GM18505 (cell line): ENCODE measurements around the gene ATP10A.

ENCODE experiments used
- ATAC-seq: cut with Tn5 transposase; IDR thresholded peaks from one replicate; pipeline ENCODE4 v1.9.1; 2021; ENCODE audit not compliant: unreplicated experiment
- POLR2A ChIP-seq: IDR thresholded peaks from 4 replicates; pipeline ENCODE4 v1.6.1; 2011; ENCODE audit warnings: borderline replicate concordance; ENCODE audit not compliant: insufficient read depth, insufficient read length; ENCODE audit errors: extremely low read depth

The ATP10A gene, protein sequence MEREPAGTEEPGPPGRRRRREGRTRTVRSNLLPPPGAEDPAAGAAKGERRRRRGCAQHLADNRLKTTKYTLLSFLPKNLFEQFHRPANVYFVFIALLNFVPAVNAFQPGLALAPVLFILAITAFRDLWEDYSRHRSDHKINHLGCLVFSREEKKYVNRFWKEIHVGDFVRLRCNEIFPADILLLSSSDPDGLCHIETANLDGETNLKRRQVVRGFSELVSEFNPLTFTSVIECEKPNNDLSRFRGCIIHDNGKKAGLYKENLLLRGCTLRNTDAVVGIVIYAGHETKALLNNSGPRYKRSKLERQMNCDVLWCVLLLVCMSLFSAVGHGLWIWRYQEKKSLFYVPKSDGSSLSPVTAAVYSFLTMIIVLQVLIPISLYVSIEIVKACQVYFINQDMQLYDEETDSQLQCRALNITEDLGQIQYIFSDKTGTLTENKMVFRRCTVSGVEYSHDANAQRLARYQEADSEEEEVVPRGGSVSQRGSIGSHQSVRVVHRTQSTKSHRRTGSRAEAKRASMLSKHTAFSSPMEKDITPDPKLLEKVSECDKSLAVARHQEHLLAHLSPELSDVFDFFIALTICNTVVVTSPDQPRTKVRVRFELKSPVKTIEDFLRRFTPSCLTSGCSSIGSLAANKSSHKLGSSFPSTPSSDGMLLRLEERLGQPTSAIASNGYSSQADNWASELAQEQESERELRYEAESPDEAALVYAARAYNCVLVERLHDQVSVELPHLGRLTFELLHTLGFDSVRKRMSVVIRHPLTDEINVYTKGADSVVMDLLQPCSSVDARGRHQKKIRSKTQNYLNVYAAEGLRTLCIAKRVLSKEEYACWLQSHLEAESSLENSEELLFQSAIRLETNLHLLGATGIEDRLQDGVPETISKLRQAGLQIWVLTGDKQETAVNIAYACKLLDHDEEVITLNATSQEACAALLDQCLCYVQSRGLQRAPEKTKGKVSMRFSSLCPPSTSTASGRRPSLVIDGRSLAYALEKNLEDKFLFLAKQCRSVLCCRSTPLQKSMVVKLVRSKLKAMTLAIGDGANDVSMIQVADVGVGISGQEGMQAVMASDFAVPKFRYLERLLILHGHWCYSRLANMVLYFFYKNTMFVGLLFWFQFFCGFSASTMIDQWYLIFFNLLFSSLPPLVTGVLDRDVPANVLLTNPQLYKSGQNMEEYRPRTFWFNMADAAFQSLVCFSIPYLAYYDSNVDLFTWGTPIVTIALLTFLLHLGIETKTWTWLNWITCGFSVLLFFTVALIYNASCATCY (N-terminal part only)

DNA sequence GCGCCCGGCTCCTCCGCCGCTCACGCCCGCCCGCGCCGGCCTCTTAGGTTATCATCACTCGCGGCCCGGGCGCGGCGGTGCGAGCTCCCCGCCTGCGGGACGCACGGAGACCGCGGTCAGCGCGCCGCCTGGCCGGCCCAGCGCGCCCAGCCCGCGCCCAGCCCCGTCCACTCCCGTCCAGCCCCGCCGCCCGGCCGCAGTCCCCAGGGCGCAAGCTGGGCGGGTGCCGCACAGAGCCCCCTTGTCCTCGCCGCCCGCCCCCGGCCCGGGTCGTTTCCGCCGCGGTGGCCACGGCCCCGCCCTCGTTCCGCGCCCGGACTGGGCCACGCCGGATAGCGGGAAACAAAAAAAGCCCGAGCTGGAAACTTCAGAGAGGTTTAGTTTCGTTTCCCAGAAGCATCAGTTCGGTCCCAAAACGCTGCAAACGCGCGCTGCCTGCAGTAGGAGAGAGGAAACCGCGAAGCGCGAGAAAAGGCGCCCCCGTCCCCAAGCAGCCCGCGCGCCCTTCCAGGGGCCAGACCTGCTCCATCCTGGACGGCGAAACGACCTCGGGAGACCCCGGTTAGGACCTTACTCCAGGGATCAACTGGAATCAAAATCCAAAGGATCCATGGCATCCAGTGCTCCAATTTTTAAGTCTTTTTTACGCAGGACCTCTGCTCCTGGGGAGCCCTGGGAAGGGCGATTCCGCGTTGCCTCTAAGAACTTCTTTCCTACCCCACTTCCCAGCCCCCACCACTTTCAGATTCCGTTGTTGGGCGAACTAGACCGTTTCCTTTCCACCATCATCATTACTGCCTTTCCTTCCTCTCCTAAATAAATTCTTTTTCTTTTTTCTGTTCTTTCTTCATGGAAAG lies at the start of gene ATP10A:
ATP10A (minus strand) TSS at position 217 of the 857 bp plus-strand sequence. CDS start 231 bp downstream, outside the sequence.
- TF ChIP-seq POLR2A = no peak
- ATAC-seq = no peak

DNA sequence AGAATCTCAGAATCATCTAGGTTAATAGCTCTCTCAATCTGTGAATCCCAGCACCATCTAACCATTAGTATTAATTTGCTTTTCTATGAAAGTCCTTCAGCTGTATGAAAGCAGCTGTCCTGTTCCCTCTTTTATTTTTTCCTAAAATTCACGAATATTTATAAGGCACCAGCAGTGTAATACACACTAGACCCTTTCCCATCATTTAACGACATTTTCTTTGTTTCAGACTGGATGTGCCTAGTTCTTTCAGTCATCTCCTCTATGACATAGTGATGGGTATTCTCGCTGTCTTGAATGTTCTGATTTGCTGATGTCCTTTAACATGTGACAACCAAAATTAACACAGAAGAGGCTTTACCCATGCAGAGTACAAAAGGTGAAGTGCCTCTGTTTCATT lies 48.9 kb upstream of the ATP10A start:
- no peak for ATAC-seq
- no peak for TF ChIP-seq POLR2A

DNA sequence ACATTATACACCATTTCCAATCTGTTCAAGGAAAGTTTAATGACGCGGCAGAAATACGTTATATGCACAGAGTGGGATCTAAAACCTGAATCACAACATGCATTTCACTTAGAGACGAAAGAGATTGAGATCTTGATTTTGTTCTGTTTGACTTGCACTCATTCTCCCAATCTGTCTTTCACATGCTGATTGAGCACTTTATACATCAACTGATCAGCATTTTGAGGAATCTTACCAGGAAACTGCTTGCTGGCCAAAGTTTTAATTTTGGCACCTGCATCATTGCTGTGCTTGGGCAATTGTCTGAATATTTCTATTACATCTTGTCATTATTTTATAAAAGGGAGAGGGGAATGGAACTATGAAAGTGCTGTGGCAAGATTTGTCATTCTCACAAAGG lies 47.7 kb upstream of the ATP10A start:
- ATAC-seq = no peak
- no peak for TF ChIP-seq POLR2A

DNA sequence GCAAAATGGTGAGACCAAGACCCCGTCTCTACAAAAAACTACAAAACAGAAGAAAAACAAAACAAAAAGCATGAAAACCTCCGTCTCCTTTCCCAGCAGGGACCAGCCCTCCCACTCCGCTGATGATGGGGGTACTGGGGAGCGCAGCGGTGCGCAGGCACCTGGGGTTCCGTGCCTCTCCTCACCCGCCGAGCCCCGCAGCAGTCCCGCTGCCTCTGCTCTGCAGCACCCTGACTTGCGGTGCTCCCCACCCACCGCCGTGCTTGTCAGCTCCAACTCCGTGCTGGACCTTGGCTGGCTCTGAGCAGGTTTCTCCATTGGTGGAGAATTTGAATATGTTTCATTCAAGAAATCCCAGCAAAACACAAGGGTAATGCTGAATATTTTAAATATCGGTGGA lies 46.7 kb upstream of the ATP10A start:
- no peak for TF ChIP-seq POLR2A
- no peak for ATAC-seq

DNA sequence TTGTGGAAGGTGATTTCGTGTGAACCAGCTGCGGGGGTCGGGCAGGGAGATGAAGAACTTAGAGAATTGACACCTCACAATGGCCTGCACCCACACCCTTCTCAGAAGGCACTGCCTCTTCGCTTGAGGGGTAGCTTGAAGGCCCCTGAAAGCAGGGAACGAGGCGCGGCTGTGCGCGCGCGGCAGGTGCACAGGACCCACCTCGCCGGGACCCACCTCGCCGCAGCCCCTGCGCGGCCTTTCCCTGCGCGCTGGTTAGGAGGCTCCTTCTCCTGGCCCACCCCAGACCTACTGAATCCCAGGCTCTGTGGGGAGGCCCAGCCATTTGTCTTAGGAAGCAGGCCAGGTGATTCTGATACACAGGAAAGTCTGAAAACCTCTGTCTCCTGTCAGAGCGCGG lies 46.2 kb upstream of the ATP10A start:
- TF ChIP-seq POLR2A = no peak
- ATAC-seq = no peak

DNA sequence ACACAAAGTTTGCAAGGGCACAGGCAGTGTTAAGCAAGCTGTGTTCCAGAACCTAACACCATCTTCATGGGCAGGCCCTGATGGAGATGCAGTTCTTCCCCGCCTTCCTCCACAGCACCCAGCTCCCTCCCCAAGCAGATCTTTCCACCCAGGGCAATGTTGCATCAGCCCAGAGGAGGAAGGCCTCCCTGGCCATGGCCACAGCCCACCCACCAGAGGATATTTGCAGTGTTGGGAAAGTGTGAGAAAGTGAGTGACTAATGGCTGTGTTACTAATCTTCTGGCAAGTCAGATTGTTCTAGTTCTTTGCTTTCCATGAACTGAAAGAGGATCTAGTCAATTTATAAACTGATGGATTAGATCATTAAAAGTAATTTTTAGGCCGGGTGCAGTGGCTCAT lies 42.0 kb upstream of the ATP10A start:
- no peak for TF ChIP-seq POLR2A
- ATAC-seq = no peak

DNA sequence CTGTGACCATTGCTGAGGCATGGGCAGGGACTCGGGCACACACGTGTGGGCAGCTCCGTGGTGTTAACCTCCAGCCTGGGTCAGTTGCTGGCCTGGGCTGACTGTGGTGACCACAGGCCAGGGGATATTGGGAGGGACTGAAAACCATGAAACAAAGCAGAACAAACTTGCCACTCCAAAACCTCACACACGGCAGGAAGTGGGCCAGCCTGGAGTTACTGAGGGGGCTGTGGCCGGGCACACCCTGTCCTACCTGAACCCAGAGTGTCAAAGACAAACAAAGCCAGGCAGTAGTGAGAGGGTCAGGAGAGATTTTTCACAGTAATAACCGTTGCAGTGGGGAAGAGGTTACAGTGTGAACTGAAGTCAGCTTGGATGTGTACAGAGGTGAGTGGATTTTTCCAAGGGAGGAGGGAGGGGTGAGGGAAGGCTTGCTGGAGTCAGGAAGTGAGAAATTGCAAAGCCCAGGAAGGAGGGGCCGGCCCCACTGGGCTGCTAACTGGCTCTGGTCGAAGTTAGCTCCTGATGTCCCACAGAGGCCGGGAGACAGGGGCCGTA lies 40.0 kb upstream of the ATP10A start:
- TF ChIP-seq POLR2A = no peak
- ATAC-seq = no peak

DNA sequence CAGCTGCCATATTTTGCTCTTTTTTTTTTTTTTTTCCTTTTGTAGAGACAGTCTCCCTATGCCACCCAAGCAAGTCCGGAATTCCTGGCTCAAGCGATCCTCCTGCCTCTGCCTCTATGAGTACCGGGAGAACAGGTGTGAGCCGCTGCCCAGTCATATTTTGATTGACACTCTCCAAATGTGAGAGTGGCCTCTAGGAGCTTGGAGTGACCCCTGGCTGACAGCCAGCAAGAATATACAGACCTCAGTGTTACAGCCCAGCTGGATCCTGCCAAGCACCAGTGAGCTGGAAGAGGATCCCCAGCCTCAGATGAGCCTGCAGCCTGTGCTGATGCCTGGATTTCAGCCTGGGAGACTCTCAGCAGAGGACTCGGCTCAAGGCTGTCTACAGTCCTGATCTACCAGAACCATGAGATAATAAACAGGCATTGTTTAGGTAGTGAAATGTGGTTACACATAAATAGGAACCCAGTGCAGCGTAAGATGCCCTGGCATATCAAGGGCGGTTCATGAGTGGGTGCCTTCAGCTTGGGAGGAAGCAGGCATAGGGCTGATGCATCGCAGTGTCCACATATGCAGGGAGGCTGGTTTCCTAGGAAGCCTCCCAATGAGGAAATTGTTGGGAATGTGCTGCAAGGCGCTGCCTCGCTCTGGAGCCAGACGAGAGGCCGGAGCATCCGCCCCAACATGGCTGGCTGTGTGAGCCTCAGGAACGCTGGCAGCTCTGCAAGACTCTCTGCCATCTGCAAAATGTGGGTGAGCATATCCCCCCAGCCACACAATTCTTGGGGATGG lies 38.9 kb upstream of the ATP10A start:
- no peak for TF ChIP-seq POLR2A

DNA sequence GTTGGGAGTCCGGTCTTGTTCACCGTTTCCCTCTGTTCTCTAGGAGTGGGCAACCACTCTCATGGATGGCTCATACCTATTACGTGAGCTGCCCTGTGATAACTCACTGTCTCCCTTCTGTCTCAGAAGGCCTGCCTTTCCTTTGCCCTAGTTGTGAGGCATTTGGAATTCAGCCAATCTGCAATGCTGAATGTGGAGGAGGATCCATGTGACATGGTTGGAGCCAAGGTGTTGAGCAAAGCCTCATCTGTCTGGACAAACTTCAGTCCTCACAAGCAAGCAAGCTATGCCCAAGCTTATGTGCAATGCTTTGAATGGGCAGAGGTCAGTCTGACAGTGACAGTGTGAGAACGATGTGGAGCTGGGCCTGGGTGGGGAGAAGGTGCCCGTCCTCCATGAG lies 37.8 kb upstream of the ATP10A start:
- ATAC-seq = no peak
- no peak for TF ChIP-seq POLR2A

More for the DNA sequence above, 38.9 kb upstream of the ATP10A start:
- no peak for ATAC-seq

DNA sequence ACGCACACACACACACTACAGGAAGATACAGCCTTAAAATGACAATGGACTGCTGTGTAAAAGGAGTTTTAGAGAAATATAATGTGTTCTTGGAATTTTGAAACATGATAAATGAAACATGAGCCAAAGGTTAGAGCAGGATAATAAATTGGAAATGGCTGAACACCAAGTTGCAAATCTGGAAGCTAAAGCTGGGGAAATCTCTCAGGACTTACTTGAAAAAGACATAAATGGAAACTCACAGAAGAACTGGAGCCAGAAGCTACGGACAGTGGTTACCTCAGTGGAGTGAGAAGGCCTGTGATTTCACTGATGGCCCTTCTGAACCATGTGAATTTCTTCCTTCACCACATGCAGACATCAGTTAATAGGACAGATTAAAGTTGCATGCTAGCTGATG lies 37.3 kb upstream of the ATP10A start:
- no peak for TF ChIP-seq POLR2A
- no peak for ATAC-seq

DNA sequence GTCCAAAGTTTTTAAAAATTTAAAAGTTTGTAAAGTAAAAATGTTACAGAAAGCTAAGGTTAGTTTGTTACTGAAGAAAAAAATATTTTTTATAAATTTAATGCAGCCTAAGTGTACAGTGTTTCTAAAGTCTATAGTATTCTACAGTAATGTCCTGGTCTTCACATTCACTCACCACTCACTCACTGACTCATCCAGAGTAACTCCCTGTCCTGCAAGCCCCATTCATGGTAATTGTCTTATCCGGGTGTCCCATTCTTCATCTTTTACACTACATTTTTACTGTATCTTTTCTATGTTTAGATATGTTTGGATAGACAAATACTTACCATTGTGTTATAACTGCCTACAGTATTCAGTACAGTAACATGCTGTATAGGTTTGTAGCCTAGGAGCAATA lies 36.7 kb upstream of the ATP10A start:
- no peak for ATAC-seq
- no peak for TF ChIP-seq POLR2A
